Superior temporal gyrus (tissue), 1 donor: ENCODE results near the gene MAP3K2.
"Not testable (repeated sequence)": the region's sequence is repeated elsewhere in the genome, so short reads cannot be mapped to it uniquely, and the experiment has no call there.

Experiments used
- DNase-seq: peaks from one replicate; pipeline ENCODE4 v3.0.0-alpha.2; 2016; ENCODE audit errors: extremely low spot score

MAP3K2 gene

GRCh38 chr2:127420039-127420864, 32.5 kb upstream of the MAP3K2 start:
- DNase-seq: no peak

GRCh38 chr2:127419448-127420038, 31.8 kb upstream of the MAP3K2 start:
- no peak for DNase-seq

GRCh38 chr2:127419112-127419430, 31.3 kb upstream of the MAP3K2 start:
- no peak for DNase-seq

- no peak for DNase-seq
Observed at GRCh38 chr2:127418300-127419111, 30.7 kb upstream of the MAP3K2 start, which contains the start of gene PROC. PROC (plus strand) TSS chr2:127418427; CDS start chr2:127419943, 1,516 bp downstream.

- no peak for DNase-seq
Observed at GRCh38 chr2:127417406-127417805, 29.6 kb upstream of the MAP3K2 start.

- DNase-seq: no peak
Observed at GRCh38 chr2:127416506-127417001, 28.8 kb upstream of the MAP3K2 start.

GRCh38 chr2:127415593-127416505, 28.1 kb upstream of the MAP3K2 start:
- no peak for DNase-seq

GRCh38 chr2:127414638-127415592, 27.1 kb upstream of the MAP3K2 start:
- DNase-seq: no peak

GRCh38 chr2:127413782-127414637, 26.2 kb upstream of the MAP3K2 start:
- no peak for DNase-seq

GRCh38 chr2:127413200-127413599, 25.4 kb upstream of the MAP3K2 start:
- DNase-seq: no peak

- DNase-seq: peak; percentile 47
Observed at GRCh38 chr2:127411653-127412369, 24.0 kb upstream of the MAP3K2 start.

GRCh38 chr2:127410871-127411652, 23.3 kb upstream of the MAP3K2 start:
- DNase-seq: peak; percentile 44

GRCh38 chr2:127409716-127410115, 21.9 kb upstream of the MAP3K2 start:
- DNase-seq: not testable (repeated sequence)

- DNase-seq: no peak
Observed at GRCh38 chr2:127408807-127409099, 21.0 kb upstream of the MAP3K2 start.

- peak; percentile 84 for DNase-seq
Observed at GRCh38 chr2:127408004-127408806, 20.4 kb upstream of the MAP3K2 start.

GRCh38 chr2:127407661-127408003, 19.9 kb upstream of the MAP3K2 start:
- DNase-seq: no peak

GRCh38 chr2:127407091-127407490, 19.3 kb upstream of the MAP3K2 start:
- no peak for DNase-seq
